OCI-LY1 (cell line): ENCODE data around the gene MUC2.

Experiments used
- EZH2 ChIP-seq: fragments of 200-600 bp; sonication (generic), shearing (Covaris generic); IDR thresholded peaks from 2 replicates; pipeline ENCODE4 v1.8.0; 2017; ENCODE audit warnings: borderline replicate concordance, mixed run types, mild to moderate bottlenecking, antibody characterized with exemption, low read length, moderate library complexity, mixed read lengths
- TF ChIP-seq, protein P1 (sequence below): fragments of 200-600 bp; sonication (generic), shearing (Covaris generic); IDR thresholded peaks from 2 replicates; pipeline ENCODE4 v1.5.1; 2017; ENCODE audit warnings: mild to moderate bottlenecking, antibody characterized with exemption, low read length, moderate library complexity, mixed read lengths

DNA sequence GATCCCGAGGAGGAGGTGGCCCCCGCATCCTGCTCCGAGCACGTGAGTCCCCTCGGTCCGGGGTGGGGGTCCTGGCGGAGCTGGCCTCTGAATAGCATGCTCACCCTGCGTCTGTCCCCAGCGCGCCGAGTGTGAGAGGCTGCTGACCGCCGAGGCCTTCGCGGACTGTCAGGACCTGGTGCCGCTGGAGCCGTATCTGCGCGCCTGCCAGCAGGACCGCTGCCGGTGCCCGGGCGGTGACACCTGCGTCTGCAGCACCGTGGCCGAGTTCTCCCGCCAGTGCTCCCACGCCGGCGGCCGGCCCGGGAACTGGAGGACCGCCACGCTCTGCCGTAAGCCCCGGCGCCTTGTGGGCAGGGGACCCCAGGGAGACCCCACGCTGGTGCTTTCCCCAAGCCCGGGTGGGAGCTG, 3.5 kb downstream of the MUC2 start:
- TF ChIP-seq, protein P1, sequence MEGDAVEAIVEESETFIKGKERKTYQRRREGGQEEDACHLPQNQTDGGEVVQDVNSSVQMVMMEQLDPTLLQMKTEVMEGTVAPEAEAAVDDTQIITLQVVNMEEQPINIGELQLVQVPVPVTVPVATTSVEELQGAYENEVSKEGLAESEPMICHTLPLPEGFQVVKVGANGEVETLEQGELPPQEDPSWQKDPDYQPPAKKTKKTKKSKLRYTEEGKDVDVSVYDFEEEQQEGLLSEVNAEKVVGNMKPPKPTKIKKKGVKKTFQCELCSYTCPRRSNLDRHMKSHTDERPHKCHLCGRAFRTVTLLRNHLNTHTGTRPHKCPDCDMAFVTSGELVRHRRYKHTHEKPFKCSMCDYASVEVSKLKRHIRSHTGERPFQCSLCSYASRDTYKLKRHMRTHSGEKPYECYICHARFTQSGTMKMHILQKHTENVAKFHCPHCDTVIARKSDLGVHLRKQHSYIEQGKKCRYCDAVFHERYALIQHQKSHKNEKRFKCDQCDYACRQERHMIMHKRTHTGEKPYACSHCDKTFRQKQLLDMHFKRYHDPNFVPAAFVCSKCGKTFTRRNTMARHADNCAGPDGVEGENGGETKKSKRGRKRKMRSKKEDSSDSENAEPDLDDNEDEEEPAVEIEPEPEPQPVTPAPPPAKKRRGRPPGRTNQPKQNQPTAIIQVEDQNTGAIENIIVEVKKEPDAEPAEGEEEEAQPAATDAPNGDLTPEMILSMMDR, result no peak
- no peak for TF ChIP-seq EZH2
